ENCODE results near the gene ADAMTS17.

Gene ADAMTS17

DNA sequence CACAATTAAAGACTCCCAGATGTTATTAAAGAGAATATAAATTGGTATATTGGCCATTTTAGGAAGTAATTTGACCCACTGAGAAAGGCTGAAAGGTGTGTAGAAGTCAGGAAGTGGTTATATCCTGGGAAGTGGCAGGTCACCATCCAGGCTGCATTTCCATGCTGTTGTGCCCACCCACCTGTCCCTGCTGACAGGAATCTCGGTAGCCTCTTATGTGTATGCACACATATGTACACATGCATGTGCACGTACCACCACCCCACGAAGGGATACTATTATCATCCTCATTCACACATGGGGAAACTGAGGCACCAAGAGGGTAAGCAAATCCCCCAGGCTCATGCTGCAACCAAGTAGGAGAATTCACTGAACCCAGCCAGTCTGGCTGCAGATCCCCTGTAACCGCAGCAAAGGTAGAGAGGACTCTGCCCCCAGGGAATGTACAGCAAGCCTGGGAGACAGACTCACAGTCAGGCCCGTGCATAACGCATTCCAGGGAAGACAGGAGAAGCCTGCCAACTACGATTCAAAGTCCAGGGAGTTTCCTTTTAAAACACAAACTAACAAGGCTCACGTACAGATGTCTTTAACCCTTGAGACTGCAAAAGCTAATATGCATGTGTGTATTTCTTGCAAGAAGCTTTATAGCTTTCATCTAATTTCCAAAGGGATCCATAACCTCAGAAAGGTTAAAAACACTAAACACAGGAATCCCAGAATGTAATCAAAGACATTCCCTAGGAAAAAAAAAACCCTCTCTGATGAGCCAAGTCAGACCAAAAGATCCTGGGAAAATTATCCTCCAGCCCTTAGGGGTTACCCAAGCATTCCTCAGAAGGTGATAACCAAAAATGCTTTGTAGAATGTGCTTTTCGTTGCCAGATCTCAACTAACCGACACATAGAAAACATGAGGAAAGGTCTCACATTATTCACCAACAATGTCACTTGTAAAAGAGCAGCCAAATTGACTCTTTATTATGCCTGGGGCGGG lies 129.6 kb downstream of the ADAMTS17 start:
- TF ChIP-seq, protein P1, sequence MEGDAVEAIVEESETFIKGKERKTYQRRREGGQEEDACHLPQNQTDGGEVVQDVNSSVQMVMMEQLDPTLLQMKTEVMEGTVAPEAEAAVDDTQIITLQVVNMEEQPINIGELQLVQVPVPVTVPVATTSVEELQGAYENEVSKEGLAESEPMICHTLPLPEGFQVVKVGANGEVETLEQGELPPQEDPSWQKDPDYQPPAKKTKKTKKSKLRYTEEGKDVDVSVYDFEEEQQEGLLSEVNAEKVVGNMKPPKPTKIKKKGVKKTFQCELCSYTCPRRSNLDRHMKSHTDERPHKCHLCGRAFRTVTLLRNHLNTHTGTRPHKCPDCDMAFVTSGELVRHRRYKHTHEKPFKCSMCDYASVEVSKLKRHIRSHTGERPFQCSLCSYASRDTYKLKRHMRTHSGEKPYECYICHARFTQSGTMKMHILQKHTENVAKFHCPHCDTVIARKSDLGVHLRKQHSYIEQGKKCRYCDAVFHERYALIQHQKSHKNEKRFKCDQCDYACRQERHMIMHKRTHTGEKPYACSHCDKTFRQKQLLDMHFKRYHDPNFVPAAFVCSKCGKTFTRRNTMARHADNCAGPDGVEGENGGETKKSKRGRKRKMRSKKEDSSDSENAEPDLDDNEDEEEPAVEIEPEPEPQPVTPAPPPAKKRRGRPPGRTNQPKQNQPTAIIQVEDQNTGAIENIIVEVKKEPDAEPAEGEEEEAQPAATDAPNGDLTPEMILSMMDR (IDR thresholded peaks at IDR 0.05): no peak
- Histone ChIP-seq H3K4me2 (ENCODE audit: low read length) (no peak overlapping the region), H3K4me1 (no peaks in the 10 kb centered on the region), H3K79me2 (no peaks in the 10 kb centered on the region), H3K36me3 (ENCODE audit: control insufficient read depth, insufficient read depth, low read length) (no peaks in the 10 kb centered on the region), H3K27me3 (ENCODE audit: control insufficient read depth, insufficient read depth, low read length) (no peaks in the 10 kb centered on the region), H3K9ac (no peak overlapping the region), H3K27ac (no peak overlapping the region), H3K4me3 (ENCODE audit: low read depth, low read length) (no peak overlapping the region), H3K9me3 (ENCODE audit: control insufficient read depth, low read length) (no peaks in the 10 kb centered on the region), H2AFZ (no peak overlapping the region)

DNA sequence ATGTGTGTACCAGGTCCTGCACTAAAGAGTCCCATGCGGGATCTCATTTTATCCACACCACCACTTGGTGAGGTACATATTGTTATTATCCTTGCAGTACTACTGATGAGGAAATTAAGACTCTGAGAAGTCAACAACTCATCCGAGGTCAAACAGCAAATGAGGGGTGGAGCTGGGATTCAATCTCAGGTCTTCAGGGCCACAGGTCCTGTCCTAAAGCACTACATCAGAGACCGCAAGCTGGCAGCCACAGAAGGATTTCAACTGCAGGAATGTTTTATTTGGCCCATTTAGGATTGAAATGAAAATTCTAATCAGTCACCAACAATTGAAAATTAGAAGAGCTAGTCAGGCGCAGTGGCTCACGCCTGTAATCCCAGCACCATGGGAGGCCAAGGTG lies 131.4 kb downstream of the ADAMTS17 start:
- no peaks in the 10 kb centered on the region for H3K9me3 ChIP-seq (ENCODE audit: control insufficient read depth, low read length)
- no peaks in the 10 kb centered on the region for H3K27me3 ChIP-seq (ENCODE audit: control insufficient read depth, insufficient read depth, low read length)
- H3K36me3 ChIP-seq (ENCODE audit: control insufficient read depth, insufficient read depth, low read length): no peaks in the 10 kb centered on the region
- H3K4me1 ChIP-seq: no peaks in the 10 kb centered on the region
- H3K9ac ChIP-seq: no peak overlapping the region
- H3K79me2 ChIP-seq: no peaks in the 10 kb centered on the region
- no peak overlapping the region for H2AFZ ChIP-seq
- no peak overlapping the region for H3K4me2 ChIP-seq (ENCODE audit: low read length)
- no peak overlapping the region for H3K4me3 ChIP-seq (ENCODE audit: low read depth, low read length)
- H3K27ac ChIP-seq: no peak overlapping the region
- TF ChIP-seq, protein P1 (IDR thresholded peaks at IDR 0.05): no peak

DNA sequence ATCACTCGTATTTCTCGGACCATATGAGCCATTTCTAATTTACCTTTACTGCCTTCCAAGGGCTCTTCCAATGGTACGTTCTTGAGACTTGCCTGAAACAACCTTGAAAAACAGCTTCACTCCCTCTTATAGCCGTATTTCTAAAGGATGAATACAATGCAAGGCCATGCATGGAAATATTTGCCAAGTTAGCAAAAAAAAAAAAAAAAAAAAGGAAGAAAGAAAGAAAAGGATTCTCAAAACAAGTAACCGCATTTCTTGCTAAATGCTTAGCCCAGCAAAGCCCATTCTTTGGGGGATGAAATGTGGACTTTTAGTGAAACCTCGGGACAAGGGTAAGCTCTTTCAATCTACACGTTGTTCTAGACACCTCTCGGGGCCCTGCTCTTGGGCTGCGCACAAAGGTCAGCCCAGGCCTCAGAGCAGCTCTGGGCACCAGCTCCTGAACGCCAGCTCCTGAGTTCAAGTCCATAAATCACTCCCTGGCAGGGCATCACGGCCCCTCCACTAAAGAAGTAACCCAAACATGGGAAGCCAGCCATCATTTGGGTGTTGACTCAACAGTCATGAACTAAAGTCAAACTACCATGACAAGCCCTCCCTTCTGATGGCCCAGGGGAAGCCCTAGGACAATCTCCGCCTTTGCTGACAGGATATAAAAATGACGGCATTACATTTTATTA lies 132.7 kb downstream of the ADAMTS17 start:
- no peak overlapping the region for H2AFZ ChIP-seq

DNA sequence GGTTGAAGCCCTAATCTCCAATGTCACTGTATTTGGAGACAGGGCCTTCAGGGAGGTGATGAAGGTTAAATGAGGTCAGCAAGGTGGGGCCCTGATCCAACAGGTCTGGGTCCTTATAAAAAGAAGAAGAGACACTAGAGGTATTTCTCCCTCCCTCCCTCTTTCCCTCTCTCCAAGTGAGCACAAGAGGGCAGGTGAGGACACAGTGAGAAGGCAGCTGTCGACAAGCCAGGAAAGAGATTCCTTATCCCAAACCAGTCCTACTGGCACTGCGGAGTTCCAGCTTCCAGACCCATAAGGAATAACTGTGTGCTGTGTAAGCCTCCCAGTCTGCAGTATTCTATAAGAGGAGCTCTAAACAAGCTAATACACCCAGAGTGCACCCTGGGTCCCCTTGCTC lies 134.7 kb downstream of the ADAMTS17 start:
- no peaks in the 10 kb centered on the region for H3K36me3 ChIP-seq (ENCODE audit: control insufficient read depth, insufficient read depth, low read length)
- no peak overlapping the region for H3K4me3 ChIP-seq (ENCODE audit: low read depth, low read length)
- H2AFZ ChIP-seq: no peak overlapping the region
- H3K4me1 ChIP-seq: no peaks in the 10 kb centered on the region
- no peaks in the 10 kb centered on the region for H3K9me3 ChIP-seq (ENCODE audit: control insufficient read depth, low read length)
- no peak overlapping the region for H3K27ac ChIP-seq
- H3K9ac ChIP-seq: no peak overlapping the region
- H3K27me3 ChIP-seq (ENCODE audit: control insufficient read depth, insufficient read depth, low read length): no peaks in the 10 kb centered on the region
- TF ChIP-seq, protein P1 (IDR thresholded peaks at IDR 0.05): no peak
- no peaks in the 10 kb centered on the region for H3K79me2 ChIP-seq
- H3K4me2 ChIP-seq (ENCODE audit: low read length): no peak overlapping the region

More for the DNA sequence above, 132.7 kb downstream of the ADAMTS17 start:
- no peaks in the 10 kb centered on the region for H3K4me1 ChIP-seq
- H3K9ac ChIP-seq: no peak overlapping the region
- H3K79me2 ChIP-seq: no peaks in the 10 kb centered on the region
- H3K36me3 ChIP-seq (ENCODE audit: control insufficient read depth, insufficient read depth, low read length): no peaks in the 10 kb centered on the region
- no peak overlapping the region for H3K4me2 ChIP-seq (ENCODE audit: low read length)
- TF ChIP-seq, protein P1 (IDR thresholded peaks at IDR 0.05): no peak
- H3K4me3 ChIP-seq (ENCODE audit: low read depth, low read length): no peak overlapping the region
- no peak overlapping the region for H3K27ac ChIP-seq
- H3K27me3 ChIP-seq (ENCODE audit: control insufficient read depth, insufficient read depth, low read length): no peaks in the 10 kb centered on the region
- H3K9me3 ChIP-seq (ENCODE audit: control insufficient read depth, low read length): no peaks in the 10 kb centered on the region
